ENCODE results near the gene TAX1BP1. TPM values are rescaled to one million over a fixed set of nuclear protein-coding genes. Genes with fewer than 3 reads are reported as not detected.

TAX1BP1 gene
- polyA plus RNA-seq = 478 and 625 TPM in 2 replicates

DNA sequence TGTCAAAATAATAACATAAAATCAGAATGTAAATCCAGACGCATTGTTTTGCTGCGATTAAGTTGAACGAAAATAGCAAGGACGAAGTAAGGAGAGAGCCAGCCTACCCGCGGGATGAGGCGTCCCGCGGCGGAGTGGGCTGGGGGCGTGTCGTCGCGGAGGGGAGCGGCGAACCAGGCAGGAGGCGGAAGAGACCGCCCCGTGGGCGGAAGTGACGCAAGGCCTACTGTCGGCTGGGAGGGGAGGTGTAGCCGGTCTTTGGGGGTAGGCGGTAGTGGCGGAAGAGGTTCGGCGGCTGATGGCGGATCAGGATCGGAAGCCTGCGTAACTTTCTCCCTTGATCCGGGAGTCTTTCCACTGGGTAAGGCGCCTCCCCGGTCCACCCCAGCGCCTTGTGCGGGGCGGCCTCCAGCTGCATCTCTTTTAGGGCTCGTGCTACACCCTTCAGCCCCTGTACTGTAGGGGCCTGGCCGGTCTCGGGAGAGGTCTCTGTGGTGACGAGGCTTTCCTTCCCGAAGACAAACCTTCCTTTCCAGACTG lies at the start of gene TAX1BP1:
Gene TAX1BP1 (plus strand): TSS at position 254 of the 540 bp plus-strand sequence. CDS start 8,363 bp downstream, outside the sequence.

Other genes with a start within 250 kb of the TAX1BP1 start
- 23.5 and 25.7 TPM in 2 replicates for gene HIBADH, start 77.3 kb upstream of the TAX1BP1 start, polyA plus RNA-seq

All from Purkinje cell (primary cell).